Dermis blood vessel endothelial cell (primary cell): ENCODE data around the gene CEP126. TPM values are rescaled to one million over a fixed set of nuclear protein-coding genes. Genes with fewer than 3 reads are reported as not detected.

Experiments used
- DNase-seq: peaks from one replicate; pipeline ENCODE4 v3.0.0; 2010
- total RNA-seq: library from RNA; depleted of rRNA; stranded (reverse); fragments of >200 nt; gene quantifications from 2 replicates; pipeline ENCODE4 v1.2.3, GENCODE V29; 2014

The CEP126 gene, protein sequence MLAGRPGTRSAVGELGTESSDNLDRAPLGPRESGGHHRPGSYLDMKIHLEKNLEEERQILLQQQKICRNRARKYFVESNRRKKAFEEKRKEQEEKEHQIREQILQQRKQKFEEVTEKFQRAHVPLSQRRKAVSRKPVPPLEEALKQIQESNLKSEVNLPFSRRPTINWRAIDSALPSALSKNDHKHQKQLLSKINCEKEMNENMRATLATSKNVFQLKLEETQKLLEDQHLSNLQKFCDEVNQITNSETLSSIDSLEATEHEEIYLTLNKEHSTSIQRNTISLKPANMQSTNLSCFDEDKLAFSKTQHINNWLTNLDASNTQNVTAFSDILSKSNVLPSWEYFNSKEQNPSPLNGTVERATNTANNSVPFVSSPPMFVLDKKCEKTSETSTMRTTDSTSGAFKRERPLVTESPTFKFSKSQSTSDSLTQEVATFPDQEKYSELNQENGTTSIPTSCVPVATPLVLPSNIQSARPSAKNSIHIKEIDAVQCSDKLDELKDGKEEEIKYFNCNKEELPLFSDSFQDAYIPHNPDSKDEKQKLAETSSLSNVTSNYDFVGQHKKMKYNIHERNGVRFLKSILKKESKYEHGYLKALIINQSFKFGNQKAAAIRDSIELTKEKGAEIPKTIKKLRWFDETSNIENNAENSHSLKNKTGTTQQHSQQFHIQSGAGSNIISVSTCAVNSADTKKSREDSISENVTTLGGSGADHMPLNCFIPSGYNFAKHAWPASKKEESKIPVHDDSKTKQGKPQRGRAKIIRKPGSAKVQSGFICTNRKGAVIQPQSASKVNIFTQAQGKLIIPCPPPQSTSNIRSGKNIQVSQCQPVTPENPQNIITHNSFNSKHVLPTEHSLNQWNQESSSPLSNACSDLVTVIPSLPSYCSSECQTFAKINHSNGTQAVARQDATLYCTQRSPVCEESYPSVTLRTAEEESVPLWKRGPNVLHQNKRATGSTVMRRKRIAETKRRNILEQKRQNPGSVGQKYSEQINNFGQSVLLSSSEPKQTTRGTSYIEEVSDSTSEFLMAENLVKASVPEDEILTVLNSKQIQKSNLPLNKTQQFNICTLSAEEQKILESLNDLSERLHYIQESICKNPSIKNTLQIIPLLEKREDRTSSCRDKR
- 0.34 and 1.1 TPM in 2 replicates for total RNA-seq

DNA sequence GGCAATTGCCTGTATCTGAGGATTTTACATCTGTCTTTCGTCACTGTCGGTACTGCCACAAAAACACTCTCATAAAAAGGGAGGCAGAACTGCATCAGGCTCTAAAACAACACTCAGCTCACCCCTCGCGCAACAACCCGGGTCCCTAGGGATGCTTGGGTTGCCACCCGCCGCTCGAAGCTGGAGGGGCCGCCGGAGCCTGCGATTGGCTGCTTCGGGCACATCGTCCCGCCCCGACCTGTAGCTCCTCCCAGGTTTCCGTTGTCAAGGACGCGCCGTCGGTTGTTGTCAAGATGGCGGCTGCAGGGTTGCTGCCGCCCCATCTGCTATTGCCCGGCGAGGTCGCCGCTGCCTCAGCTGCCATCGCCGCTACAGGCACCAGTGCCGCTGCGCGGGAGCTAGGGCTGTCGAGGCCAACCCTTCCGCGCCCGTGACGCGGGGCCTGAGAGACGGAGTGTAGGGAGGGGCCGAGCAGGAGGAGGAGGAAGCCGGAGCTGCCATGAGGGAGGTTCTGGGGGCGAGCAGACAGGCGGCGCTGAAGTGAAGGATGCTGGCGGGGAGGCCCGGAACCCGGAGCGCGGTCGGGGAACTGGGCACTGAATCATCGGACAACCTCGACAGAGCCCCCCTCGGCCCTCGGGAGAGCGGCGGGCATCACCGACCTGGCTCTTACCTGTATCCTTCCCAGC, at the start of gene CEP126:
CEP126 (plus strand) TSS at position 273 of the 689 bp plus-strand sequence; CDS start at position 548, 275 bp downstream.
- DNase-seq = peak; percentile 98

DNA sequence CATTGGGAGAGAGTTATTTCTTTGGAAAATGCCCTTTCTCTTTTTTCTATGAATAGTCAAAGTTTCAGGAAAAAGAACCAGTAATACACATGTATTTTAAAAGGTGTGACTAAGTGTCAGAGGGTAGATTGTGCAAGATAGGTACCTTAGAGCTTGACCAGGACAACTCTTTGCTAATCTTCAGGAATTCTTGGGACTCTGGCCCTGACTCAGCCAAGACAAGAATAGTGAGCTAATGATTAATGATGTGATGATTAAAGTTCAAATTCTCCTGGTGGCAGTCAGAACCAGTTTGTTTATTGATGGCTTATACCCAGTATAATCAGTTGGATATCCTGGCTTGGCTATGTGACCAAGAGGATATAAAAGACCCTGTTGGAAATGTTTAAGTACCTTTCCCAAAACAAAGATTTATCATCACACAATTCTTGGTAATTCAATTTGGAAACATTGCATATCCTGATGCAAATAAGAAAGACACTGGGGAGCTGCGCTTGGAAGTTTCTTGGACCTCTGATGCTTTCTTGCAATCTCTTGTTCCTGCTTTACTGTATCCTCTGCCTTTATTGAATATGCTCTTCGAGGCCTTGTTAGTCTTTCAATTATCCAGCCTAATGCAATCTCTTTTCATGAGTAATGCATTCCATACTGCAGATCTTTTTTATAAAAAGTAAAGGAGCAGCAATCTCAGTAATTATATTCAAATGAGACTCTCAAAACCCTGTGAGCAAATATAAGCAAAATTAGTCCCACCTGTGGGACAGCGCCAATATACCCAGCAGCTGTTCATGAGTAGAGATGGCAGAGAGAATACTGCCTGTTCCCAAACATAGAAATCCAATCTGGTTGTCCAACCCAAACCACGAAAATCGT, 48.0 kb upstream of the CEP126 start:
- DNase-seq = no peak

DNA sequence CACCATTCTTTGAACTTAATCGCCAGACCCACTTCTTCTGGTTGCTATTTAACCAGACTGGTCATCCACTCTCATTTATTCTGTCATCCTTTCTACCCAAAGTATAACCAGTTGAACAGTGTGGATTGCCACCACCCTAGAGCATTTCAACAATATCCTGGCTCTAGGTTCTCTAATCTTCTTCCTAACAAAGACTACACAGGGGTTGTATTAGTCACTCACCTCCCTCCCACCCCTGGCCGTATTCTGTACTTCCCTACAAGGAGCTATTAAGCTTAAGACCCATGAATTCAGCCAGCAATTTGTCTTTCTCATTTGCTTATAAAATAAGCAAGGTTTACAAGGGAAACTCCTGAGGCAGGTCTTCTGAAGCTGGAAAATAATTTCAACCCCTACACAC, 46.9 kb upstream of the CEP126 start:
- no peak for DNase-seq

DNA sequence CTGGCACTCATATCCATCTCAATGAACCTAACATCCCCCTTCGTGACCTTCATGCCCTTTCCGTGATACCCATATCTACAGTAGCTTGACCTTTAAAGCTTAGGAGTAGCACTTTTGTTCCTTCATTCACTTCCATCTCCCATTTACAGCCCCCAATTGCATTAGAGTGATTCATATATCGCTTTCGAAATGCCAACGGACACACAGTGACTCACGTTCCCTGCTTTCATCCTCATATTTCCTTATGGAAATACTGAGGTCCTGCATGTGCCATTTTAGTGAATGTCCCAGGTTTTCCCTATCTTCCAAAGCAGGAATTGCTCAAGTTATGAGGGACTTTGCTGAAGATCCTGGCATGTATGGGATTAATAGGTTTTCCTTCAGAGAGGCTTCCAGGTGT, 44.3 kb upstream of the CEP126 start:
- DNase-seq = peak; percentile 75

DNA sequence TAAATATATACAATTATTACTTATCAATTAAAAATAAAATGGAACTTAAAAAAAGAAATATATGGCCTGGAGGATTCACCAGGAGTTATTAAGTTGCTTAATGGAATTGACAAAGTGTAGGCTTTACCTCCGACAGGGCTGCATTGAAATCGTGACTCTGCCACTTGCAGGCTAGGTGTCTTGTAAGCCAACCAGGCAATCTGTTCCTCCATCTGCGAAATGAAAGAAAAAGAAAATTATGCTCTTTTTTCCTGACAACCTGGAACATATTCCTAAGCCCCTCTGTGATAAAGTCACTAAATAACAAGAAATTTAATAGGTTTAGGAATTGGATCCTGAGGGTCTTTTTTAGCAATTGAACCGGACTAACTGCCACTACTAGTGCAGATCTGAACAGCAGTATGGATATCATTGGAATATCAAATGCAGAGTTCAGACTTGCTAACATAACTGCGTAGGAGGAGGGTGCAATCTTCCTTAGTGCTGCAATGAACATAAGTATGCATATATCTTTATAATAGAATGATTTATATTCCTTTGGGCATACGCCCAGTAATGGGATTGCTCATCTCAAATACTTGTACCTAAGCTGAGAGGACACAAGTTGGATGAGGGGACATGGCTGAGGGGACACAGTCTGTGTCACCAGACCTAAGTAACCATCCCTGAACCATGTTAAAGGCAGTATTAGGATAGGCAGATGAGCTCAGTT, 42.5 kb upstream of the CEP126 start:
- DNase-seq = no peak

DNA sequence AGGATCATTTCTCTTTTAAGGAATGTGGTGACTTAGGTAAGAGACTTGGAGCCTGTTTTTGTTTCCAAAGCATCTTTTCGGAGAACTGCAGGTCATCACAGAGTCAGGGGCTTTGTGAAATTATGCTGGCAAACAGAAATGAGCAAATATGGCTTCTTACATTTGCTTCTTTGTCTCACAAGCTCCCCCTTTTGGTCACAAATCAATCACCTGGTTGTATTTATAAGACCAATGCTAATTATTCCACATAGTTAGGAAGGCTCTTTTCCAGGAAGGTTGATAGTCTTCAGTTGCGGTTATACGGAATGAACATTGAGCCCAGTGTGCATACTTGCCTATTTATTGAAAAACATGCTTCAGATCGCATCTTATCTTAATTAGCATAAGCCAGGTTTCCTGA, 34.6 kb upstream of the CEP126 start:
- DNase-seq = peak; percentile 81

DNA sequence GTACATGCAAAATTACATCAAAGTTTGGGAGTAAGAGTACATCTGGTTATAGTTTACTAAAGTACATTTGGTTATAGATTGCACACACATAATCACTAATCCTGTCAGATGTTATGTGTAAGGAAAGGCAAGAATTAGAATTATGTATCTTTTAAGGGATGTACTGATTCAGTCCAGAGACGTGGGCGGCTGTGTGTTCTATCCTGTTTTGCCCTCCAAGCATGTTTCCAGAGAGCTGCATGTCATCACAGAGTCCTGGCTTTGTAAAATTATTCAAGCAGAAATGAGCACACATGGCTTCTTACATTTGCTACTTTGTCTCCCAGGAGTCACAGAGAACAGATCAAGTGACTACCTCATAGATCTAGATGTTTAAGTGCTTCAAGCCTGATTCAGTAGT, 33.2 kb upstream of the CEP126 start:
- DNase-seq = no peak

DNA sequence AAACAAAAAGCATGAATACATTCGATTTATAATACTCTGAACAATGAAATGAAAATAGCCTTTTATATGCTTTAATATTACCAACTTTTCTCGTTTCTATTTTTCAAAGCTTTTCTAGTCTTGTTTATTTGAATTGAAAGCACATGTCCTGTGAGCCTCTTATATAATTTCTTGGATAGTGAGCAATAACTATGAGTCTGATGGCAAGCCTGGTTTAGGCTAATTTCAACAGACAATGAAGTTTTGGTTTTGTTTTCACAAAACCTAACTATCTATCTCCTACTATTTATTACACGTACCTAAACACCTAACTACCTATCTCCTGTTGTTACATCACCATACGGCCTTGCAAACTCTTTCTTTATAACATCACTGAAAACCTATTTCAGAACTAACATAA, 29.2 kb upstream of the CEP126 start:
- no peak for DNase-seq

DNA sequence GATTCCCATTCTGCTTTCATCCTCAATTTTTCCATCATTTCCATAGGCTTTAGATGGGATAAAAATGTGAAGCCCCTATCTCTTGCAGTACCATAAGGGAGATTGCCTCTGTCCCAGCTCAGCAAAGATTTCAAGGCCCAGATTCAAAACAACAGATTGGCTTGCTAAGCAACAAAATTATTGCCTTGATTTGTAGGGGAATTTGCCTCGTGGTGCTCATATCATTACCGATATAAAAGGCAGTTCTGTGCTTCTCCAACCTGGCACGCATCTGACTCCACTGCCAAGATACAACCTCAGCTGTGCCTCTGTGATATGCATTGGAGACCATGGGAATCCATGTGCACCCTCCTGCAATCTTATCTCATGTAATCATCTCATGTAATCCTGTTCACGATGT, 25.0 kb upstream of the CEP126 start:
- no peak for DNase-seq

DNA sequence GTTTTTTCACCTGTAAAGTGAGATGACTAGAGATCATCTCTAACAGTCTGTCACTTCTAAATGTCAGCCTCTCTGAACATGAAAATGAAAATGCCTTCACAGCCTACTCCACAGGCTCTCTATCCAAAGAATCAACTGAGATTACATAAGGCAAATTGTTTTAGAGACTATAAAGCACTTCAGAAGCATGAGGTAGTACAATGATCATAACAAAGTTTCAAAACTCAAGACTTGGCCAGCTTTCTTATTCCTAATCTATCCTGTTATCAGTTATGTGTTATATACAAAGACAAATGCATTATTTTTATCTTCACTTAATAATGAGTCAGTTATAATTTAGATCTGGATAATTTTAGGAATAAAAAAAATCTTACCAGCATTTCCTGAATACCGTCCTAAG, 20.3 kb upstream of the CEP126 start:
- DNase-seq = no peak

DNA sequence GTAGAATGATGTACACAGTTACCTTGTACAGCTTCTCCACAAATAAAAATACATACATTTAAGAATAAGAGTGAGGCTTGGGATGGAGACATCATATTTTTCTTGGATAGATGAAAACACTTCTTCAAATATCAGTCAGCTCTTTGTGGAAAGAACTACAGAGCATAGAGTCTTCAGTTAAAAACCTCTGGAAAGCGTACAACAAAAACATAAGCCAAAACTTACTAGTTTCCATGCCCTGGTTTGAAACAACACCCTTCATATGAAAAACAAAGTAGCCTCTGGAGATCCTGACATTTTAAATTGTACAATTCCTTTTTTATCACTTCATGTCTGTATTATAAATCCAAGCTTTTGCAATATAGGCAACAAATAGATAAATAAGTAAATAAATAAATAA, 7.0 kb upstream of the CEP126 start:
- no peak for DNase-seq

DNA sequence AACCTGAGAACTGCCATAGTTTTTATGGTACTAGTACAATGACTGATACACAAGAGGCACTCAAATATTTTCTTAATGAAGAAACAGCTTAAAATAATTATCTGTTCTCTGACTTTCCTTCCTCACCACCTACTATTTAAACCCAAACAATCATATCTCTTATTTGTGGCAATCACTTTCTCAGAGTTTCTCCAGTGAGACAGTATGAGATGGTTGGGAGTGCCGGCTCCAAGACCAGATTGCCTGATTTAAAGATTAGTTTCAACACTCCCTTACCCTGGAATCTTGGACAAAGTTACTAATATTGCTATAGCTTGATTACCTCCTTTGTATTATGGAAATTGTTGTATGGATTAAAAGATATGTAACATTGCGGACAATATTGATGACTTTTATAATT, 5.7 kb upstream of the CEP126 start:
- DNase-seq = no peak

DNA sequence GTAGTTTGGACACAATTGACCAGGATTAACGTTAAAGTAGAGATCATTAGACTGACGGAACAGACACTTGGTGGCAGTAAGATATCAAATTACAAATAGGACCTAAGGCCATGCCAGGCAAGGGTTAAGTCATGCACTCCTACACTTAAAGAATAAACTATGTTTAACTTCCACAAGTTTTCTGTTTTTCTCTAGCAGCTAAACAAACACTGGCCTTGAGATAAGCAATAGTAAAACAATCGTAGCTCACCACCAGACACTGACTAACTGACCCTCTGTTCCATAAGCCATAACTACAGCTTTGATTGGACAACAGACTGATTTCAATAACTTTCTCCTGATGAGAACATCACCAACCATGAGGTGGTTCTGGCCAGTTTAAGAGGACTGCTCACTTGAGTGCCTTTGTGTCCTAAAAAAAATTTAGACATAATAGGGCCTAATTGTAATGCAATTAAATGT, 2.0 kb upstream of the CEP126 start:
- peak; percentile 88 for DNase-seq

DNA sequence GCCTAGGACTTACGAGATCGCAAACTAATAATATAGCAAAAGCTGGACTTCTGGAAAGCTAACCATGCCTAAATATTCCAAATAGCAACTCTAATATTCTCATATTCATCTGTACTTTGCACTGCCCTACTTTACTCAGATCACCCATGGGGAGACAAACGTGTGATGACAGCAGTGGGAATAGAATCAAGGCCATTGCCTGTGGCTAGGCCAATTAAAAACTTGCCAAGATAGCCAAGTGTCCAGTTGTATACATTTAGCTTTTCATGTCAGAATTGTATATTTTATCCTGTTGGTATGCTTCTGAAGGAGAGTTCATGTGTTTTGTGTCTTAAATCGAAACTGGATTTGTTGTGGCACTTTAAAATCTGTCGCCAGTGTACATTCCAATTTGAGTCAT, 1.2 kb upstream of the CEP126 start:
- no peak for DNase-seq

DNA sequence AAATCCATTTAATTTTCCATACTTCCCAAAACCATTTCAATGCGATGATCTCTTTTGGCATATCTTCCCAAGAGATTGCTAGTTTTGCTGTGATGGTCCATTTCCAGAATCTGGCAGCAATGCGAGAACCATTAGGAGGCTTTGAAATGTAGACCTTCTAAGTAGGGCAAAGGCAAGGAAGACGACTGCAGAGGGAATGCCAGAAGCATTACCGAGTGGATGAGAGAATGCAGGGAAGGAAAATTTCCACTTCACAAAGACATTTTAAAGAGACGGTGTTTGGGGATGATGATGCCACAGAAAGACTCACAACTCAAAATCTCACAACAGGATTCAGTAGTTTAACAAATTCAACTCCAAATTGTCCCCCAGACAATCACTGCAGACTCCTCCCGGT, 471 bp upstream of the CEP126 start:
- no peak for DNase-seq

DNA sequence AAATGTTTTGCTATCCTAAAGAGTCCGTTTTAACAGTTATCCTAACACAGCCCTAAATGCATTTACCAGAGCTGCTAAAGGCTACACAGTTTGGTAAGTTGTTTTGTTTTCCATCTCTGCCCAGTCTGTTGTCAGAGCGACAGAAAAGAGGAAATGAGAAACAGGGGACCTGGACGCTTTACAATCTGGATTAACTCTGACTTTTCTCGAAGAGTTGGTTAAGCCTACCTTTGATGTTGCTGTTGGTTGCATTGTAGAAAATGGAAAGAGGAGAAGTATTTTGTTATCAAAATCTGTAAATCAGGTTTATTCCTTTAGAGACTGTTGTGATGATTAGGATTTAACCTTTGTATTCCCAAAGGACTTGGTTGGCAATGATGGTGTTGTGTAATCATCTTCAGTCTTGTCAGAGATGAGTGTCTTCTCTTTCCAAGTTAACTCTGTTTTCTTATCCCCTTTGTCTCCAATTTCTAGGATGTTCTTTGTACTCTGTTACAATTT, 1.0 kb downstream of the CEP126 start:
- DNase-seq = peak; percentile 77

DNA sequence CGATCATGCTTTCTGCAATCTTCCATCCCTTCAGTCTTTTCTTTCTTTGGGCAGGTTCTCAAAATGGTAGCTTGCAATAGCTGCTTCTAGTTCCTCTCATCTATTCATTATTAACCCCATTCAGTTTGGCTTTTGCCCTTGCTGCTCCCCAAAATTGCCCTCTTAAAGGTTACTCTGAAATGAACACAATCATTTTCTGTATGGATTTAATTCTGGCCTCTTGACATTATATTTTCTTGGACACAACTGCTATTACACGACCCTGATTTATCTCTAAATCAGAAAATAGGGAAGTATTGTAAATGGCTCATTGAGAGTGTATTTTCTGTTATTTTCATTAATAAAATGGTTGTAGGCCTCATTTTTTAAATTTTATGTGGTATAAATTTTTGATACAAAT, 1.6 kb downstream of the CEP126 start, which contains the start of gene ANGPTL5:
ANGPTL5 (minus strand) TSS at position 101 of the 400 bp plus-strand sequence. CDS start 8,613 bp downstream, outside the sequence.
- no peak for DNase-seq

DNA sequence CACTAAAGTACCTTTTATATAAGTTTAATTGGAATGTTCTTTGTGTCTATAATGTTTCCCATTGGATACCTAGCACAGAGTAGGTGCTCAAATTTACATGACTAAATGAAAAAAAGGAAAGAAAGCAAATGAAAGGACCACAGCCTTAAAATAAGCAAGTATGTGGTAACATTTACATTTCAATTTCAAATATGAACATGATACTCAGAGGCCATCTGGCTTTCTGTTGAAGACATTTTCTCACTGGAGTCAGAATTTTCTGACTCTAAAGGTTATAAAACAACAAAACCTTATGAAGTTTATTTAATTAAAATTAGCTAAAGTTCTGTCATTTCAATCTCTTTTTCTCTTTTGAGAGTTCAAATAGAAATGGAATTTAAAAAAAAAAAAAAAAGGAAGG, 2.4 kb downstream of the CEP126 start:
- DNase-seq = no peak

DNA sequence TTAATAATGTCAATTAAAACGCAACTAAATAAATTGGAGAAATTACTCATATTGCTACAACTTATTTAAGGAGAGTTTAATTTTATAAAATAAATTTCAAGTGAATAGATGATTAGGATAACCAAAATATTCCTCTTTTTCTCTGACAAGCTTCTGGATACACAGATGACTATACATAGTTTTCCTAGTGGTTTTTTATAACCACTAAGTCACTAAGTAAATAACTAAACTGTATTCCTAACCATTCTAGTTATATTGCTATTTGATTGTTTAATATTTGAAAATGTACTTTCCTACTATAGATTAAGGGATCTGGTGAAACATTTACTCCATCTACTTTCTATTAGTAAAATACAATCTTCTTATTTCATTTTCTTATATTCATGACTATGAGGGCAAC, 6.2 kb downstream of the CEP126 start:
- no peak for DNase-seq

DNA sequence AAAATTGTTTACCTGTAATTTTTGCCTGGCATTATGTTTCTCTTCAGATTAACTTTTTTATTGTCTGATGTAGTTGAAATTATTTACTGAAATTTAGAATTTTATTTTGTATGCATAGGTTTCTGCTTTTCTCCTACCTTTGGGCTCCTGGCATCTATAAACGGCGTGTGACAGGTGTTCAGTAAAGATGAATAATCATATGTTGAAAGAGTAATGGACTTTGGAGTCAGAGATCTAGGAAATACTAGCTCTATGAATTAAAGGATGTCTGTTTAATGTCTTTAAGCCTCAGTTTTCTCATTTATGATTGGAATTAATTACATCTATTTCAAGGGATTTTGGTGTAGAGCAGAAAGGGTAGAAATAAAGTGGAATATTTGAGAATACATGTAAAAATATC, 8.7 kb downstream of the CEP126 start:
- DNase-seq = no peak
